DOHH2 (cell line): ENCODE data around the gene CHST1.

ENCODE experiments used
- EZH2phosphoT487 ChIP-seq: fragments of 200-600 bp; sonication (generic); IDR thresholded peaks from 2 replicates; pipeline ENCODE4 v1.6.1; 2017; ENCODE audit warnings: borderline replicate concordance, mild to moderate bottlenecking, antibody characterized with exemption, low read length, moderate library complexity, mixed read lengths
- TF ChIP-seq, protein P1 (sequence below): fragments of 200-600 bp; sonication (generic); IDR thresholded peaks from one replicate; pipeline ENCODE4 v1.5.1; 2014; ENCODE audit warnings: antibody characterized with exemption, mild to moderate bottlenecking, low read depth, low read length; ENCODE audit not compliant: poor library complexity, severe bottlenecking

- TF ChIP-seq, protein P1, sequence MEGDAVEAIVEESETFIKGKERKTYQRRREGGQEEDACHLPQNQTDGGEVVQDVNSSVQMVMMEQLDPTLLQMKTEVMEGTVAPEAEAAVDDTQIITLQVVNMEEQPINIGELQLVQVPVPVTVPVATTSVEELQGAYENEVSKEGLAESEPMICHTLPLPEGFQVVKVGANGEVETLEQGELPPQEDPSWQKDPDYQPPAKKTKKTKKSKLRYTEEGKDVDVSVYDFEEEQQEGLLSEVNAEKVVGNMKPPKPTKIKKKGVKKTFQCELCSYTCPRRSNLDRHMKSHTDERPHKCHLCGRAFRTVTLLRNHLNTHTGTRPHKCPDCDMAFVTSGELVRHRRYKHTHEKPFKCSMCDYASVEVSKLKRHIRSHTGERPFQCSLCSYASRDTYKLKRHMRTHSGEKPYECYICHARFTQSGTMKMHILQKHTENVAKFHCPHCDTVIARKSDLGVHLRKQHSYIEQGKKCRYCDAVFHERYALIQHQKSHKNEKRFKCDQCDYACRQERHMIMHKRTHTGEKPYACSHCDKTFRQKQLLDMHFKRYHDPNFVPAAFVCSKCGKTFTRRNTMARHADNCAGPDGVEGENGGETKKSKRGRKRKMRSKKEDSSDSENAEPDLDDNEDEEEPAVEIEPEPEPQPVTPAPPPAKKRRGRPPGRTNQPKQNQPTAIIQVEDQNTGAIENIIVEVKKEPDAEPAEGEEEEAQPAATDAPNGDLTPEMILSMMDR = no peak
- TF ChIP-seq EZH2phosphoT487 = no peak
Measured at GRCh38 chr11:45650166-45651095, 15.0 kb downstream of the CHST1 start.
